Fibroblast of lung (primary cell): ENCODE data around the gene SAP25. TPM values are rescaled to one million over a fixed set of nuclear protein-coding genes. Genes with fewer than 3 reads are reported as not detected.

Experiments
- DNase-seq, 2 donors: peaks; one replicate each; pipeline versions ENCODE4 v3.0.0 to v3.0.0-alpha.2; 2010; ENCODE audit warnings: low read depth in 2 of 2
- H2AFZ ChIP-seq: 2 replicates; pipeline ENCODE4 v1.5.1; 2012; ENCODE audit warnings: low read length, control low read depth, inconsistent platforms
- H3K27ac ChIP-seq: 2 replicates; pipeline ENCODE4 v1.5.1; 2011; ENCODE audit warnings: low read length, control low read depth; ENCODE audit not compliant: insufficient read depth
- H3K27me3 ChIP-seq: 2 replicates; pipeline ENCODE4 v1.5.1; 2011; ENCODE audit warnings: mild to moderate bottlenecking, low read length; ENCODE audit not compliant: control insufficient read depth, insufficient read depth
- H3K36me3 ChIP-seq: 2 replicates; pipeline ENCODE4 v1.5.1; 2011; ENCODE audit warnings: low read length; ENCODE audit not compliant: control insufficient read depth, insufficient read depth
- H3K4me1 ChIP-seq: 2 replicates; pipeline ENCODE4 v1.5.1; 2011; ENCODE audit warnings: low read length; ENCODE audit not compliant: control insufficient read depth, insufficient read depth; ENCODE audit errors: extremely low read depth
- H3K4me2 ChIP-seq: 2 replicates; pipeline ENCODE4 v1.5.1; 2011; ENCODE audit warnings: low read length, control low read depth; ENCODE audit not compliant: insufficient read depth; ENCODE audit errors: extremely low read depth
- H3K4me3 ChIP-seq, 4 experiments: fragments of 200-600 bp in 1 of 4; sonication (generic) in 1 of 4; replicated peaks in 1 of 4; 2 replicates each; pipeline ENCODE4 v1.5.1; 2011 to 2016; ENCODE audit warnings: low read length in 4 of 4, low read depth in 3 of 4, mild to moderate bottlenecking in 3 of 4, control low read depth in 2 of 4, inconsistent platforms in 1 of 4, mixed read lengths in 1 of 4; ENCODE audit not compliant: insufficient read depth in 1 of 4; ENCODE audit errors: control extremely low read depth in 1 of 4
- H3K79me2 ChIP-seq: 2 replicates; pipeline ENCODE4 v1.5.1; 2012; ENCODE audit warnings: mild to moderate bottlenecking, low read length, inconsistent platforms; ENCODE audit not compliant: control insufficient read depth, insufficient read depth
- H3K9ac ChIP-seq: 2 replicates; pipeline ENCODE4 v1.5.1; 2011; ENCODE audit warnings: mild to moderate bottlenecking, low read length, control low read depth; ENCODE audit not compliant: insufficient read depth
- H3K9me3 ChIP-seq: 2 replicates; pipeline ENCODE4 v1.5.1; 2012; ENCODE audit warnings: low read depth, low read length; ENCODE audit not compliant: control insufficient read depth, insufficient read depth
- H4K20me1 ChIP-seq: 2 replicates; pipeline ENCODE4 v1.5.1; 2011; ENCODE audit warnings: low read length; ENCODE audit not compliant: control insufficient read depth, insufficient read depth; ENCODE audit errors: extremely low read depth
- EZH2 ChIP-seq: IDR thresholded peaks from 2 replicates; pipeline ENCODE4 v1.5.1; 2012; ENCODE audit warnings: low read length, control low read depth, mild to moderate bottlenecking; ENCODE audit errors: missing control alignments
- polyA plus RNA-seq, 2 donors: library from polyadenylated mRNA; depleted of rRNA in 1 of 2; stranded (reverse) in 1 of 2; unstranded in 1 of 2; fragments of >200 nt; gene quantifications; 2 replicates each; pipeline ENCODE4 v1.2.1, GENCODE V29; 2011 to 2012; ENCODE audit warnings: missing spikeins in 1 of 2
- total RNA-seq: library from RNA; depleted of rRNA; stranded (reverse); fragments of >200 nt; gene quantifications from 2 replicates; pipeline ENCODE4 v1.2.1, GENCODE V29; 2014
- TF ChIP-seq, protein P1 (sequence below), 2 donors: IDR thresholded peaks in 1 of 2; conservative IDR thresholded peaks in 1 of 2; 1 replicate in 1 of 2; 2 replicates in 1 of 2; pipeline ENCODE4 v1.5.1; 2011 to 2012; ENCODE audit warnings: low read length in 2 of 2, control low read depth in 1 of 2, inconsistent platforms in 1 of 2, low read depth in 1 of 2, mild to moderate bottlenecking in 1 of 2

Gene SAP25
- total and polyA plus RNA-seq, 2 donors (not counting 1 experiment from before 2014, with no cell fraction given), result 0.22 TPM; not detected in 1

DNA sequence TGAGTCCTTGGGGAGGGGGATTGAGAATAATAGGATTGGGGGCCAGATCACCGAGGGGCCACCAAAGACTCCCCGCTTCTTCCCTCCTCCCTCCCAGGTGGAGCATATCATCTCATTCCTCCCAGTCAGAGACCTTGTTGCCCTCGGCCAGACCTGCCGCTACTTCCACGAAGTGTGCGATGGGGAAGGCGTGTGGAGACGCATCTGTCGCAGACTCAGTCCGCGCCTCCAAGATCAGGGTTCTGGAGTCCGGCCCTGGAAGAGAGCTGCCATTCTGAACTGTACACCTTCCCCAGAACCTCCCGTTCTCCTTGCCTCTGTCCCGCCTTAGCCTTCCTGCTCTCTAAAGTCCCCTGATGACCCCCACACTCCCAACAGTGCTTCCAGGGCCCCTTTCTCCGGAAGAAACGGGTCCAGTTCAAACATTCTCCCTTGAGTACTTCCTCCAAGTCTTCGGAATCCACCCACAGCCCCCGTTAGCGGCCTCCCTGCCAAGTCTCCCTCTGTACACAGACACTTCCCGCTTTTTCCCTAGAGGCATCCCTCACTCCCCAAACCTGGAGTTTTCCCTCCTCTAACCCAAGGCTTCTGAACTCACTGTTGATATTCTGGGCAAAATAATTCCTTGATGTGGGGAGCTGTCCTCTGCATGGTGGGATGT is 16.5 kb upstream of the SAP25 start:
- H3K4me2 ChIP-seq, result peak overlapping the region; percentile 38
- peak overlapping the region; percentile 62 for H2AFZ ChIP-seq
- no peaks in the 10 kb centered on the region for H3K9me3 ChIP-seq
- peak overlapping the region in 1 of 4 experiments; percentile 27 for H3K4me3 ChIP-seq
- H3K36me3 ChIP-seq, result no peaks in the 10 kb centered on the region
- H3K79me2 ChIP-seq, result peaks cover 4% of the 10 kb centered on the region
- H3K9ac ChIP-seq, result no peak overlapping the region
- no peak for DNase-seq
- no peaks in the 10 kb centered on the region for H3K27me3 ChIP-seq
- peaks cover 9% of the 10 kb centered on the region for H3K4me1 ChIP-seq
- no peak overlapping the region for H3K27ac ChIP-seq
- no peak for TF ChIP-seq EZH2
- TF ChIP-seq, protein P1, sequence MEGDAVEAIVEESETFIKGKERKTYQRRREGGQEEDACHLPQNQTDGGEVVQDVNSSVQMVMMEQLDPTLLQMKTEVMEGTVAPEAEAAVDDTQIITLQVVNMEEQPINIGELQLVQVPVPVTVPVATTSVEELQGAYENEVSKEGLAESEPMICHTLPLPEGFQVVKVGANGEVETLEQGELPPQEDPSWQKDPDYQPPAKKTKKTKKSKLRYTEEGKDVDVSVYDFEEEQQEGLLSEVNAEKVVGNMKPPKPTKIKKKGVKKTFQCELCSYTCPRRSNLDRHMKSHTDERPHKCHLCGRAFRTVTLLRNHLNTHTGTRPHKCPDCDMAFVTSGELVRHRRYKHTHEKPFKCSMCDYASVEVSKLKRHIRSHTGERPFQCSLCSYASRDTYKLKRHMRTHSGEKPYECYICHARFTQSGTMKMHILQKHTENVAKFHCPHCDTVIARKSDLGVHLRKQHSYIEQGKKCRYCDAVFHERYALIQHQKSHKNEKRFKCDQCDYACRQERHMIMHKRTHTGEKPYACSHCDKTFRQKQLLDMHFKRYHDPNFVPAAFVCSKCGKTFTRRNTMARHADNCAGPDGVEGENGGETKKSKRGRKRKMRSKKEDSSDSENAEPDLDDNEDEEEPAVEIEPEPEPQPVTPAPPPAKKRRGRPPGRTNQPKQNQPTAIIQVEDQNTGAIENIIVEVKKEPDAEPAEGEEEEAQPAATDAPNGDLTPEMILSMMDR (conservative IDR thresholded peaks at IDR 0.05 in 1 of 2, IDR thresholded peaks at IDR 0.05 in 1 of 2; ENCODE audit: low read depth in 1 of 2, low read length in 2 of 2), result no peak
- no peaks in the 10 kb centered on the region for H4K20me1 ChIP-seq

DNA sequence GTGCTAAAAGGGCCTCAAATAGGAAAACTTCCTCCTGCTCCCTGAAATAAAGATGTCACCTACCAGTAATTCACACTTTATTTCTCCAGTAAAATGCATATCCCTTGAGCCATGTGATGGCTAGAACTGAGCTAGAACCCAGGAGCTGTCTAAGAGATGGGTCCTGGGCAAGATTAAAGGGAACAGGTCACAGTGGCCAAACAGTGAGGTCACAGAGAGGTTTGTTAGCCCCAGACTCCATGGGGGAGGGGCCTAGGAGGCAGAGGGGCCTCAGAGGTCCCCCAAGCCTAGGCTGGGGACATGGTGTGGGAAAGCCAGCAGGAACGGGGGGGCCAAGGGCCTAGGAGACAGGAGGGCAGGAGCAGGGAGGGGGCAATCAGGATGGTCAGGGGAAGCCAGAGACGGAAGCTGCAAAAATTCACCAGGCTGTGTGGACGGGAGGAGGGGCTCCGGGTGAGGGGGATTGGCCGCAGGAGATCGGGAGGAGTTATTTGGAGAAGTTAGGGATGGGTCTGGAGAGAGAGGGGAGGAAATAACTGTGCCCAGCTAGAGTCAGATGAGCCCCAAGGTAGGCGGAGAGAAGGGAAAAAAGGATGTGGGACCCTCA is 15.7 kb upstream of the SAP25 start:
- Histone ChIP-seq H3K27me3 (no peaks in the 10 kb centered on the region), H3K4me2 (no peak overlapping the region), H3K27ac (no peak overlapping the region), H4K20me1 (no peaks in the 10 kb centered on the region), H3K9ac (no peak overlapping the region), H3K4me3 (peak overlapping the region in 1 of 4 experiments; percentile 27), H3K79me2 (peaks cover 11% of the 10 kb centered on the region), H2AFZ (no peak overlapping the region), H3K36me3 (no peaks in the 10 kb centered on the region), H3K9me3 (no peaks in the 10 kb centered on the region), H3K4me1 (peaks cover 9% of the 10 kb centered on the region)
- DNase-seq, result no peak
- TF ChIP-seq EZH2, result no peak

DNA sequence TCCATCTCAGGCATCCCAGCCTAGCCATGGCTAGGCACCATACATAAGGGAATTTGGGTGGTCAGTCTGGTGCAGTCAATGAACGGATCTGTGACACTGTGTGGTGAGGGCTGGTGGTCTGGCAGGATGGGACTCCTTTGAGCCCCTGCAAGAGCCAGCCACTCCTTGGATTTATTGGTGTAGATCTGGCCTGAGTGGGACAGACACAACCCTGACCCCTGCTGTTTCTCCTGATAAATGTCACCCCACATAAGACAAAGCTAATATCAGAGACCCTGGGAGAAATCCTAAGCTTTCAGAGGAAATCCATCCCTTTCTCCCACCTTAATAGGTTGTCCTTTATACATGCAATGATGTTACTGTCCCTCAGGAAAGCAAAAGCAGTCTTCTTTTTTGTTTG is 14.7 kb upstream of the SAP25 start:
- no peaks in the 10 kb centered on the region for H4K20me1 ChIP-seq
- TF ChIP-seq EZH2, result no peak
- TF ChIP-seq, protein P1 (conservative IDR thresholded peaks at IDR 0.05 in 1 of 2, IDR thresholded peaks at IDR 0.05 in 1 of 2; ENCODE audit: low read depth in 1 of 2, low read length in 2 of 2), result peak; percentile 15 to 47
- peaks cover 19% of the 10 kb centered on the region for H3K79me2 ChIP-seq
- peaks cover 16% of the 10 kb centered on the region for H3K4me1 ChIP-seq
- H3K9ac ChIP-seq, result no peak overlapping the region
- no peak overlapping the region for H3K4me3 ChIP-seq
- H3K27me3 ChIP-seq, result no peaks in the 10 kb centered on the region
- H2AFZ ChIP-seq, result no peak overlapping the region
- H3K9me3 ChIP-seq, result no peaks in the 10 kb centered on the region
- H3K36me3 ChIP-seq, result no peaks in the 10 kb centered on the region
- H3K27ac ChIP-seq, result no peak overlapping the region
- no peak overlapping the region for H3K4me2 ChIP-seq
- DNase-seq, result no peak
